HepG2 (cell line): Measurements from ENCODE around the gene MIR17HG. TPM values are rescaled to one million over a fixed set of nuclear protein-coding genes. Genes with fewer than 3 reads are reported as not detected.
A peak's percentile ranks its signal among the peaks of the same experiment; 100 is the strongest.

Experiments
- ATAC-seq: fragments of 200-7000 bp; cut with Tn5 transposase; 3 replicates; pipeline ENCODE4 v1.9.1; 2020; ENCODE audit warnings: mild to moderate bottlenecking, moderate library complexity
- Bru-seq: library from RNA; stranded (reverse); fragments of 400-500 nt; gene quantifications from one replicate; lab custom pipeline; 2021; lab: Mats Ljungman, UMichigan
- BruChase-seq, 2 experiments: library from RNA; stranded (reverse); fragments of 400-500 nt; gene quantifications; one replicate each; lab custom pipeline; 2021; lab: Mats Ljungman, UMichigan
- BruUV-seq: library from RNA; stranded (reverse); fragments of 400-500 nt; replicated peaks from 2 replicates; lab custom pipeline; 2021; lab: Mats Ljungman, UMichigan
- CTCF ChIA-PET: fragments of 300-600 bp; formaldehyde crosslinking; extraction: SDS; loops from one replicate; lab custom pipeline; 2021; ENCODE audit warnings: low total read pairs, inconsistent platforms, low intra/inter-chr PET ratio; lab: Yijun Ruan, JAX
- POLR2A ChIA-PET: fragments of 350-600 bp; sonication (Branson Sonifier 250); formaldehyde crosslinking; loops from one replicate; lab custom pipeline; 2020; ENCODE audit warnings: antibody characterized with exemption, inconsistent platforms; lab: Yijun Ruan, JAX
- DNase-seq: peaks from one replicate; pipeline ENCODE4 v3.0.0-alpha.2; 2015; ENCODE audit warnings: low spot score
- FAIRE-seq: peaks from 3 replicates; lab custom pipeline; 2011; peaks lifted over from hg19 to GRCh38; lab: Jason Lieb, UNC
- H2AFZ ChIP-seq: one replicate; pipeline ENCODE4 v1.6.1; 2011; ENCODE audit warnings: low read length, inconsistent platforms
- H3K27ac ChIP-seq: fragments of 300-600 bp; 3 replicates; pipeline ENCODE4 v1.8.0; 2011; ENCODE audit warnings: mixed run types, mild to moderate bottlenecking, mixed read lengths, low read length, inconsistent platforms; ENCODE audit not compliant: insufficient read depth; ENCODE audit errors: extremely low read length
- H3K27me3 ChIP-seq, 2 experiments: fragments of 200-600 bp in 1 of 2; 2 replicates in 1 of 2; 3 replicates in 1 of 2; pipeline versions ENCODE4 v1.6.0 to v1.8.0; 2011; ENCODE audit warnings: low read length in 2 of 2, mild to moderate bottlenecking in 2 of 2, moderate library complexity in 2 of 2, inconsistent platforms in 1 of 2; ENCODE audit not compliant: insufficient read depth in 2 of 2, control insufficient read depth in 1 of 2
- H3K36me3 ChIP-seq, 2 experiments: fragments of 200-600 bp in 1 of 2; replicated peaks in 1 of 2; 2 replicates in 1 of 2; 3 replicates in 1 of 2; pipeline versions ENCODE4 v1.5.1 to v1.8.0; 2011; ENCODE audit warnings: low read length in 2 of 2, inconsistent platforms in 1 of 2; ENCODE audit not compliant: insufficient read depth in 2 of 2, control insufficient read depth in 1 of 2
- H3K4me1 ChIP-seq: 2 replicates; pipeline ENCODE4 v1.5.1; 2012; ENCODE audit warnings: low read length, inconsistent platforms; ENCODE audit not compliant: insufficient read depth
- H3K4me2 ChIP-seq: 2 replicates; pipeline ENCODE4 v1.6.0; 2011; ENCODE audit warnings: low read depth, low read length, inconsistent platforms
- H3K4me3 ChIP-seq, 3 experiments: fragments of 200-600 bp in 1 of 3; sonication (generic), shearing (Covaris generic) in 1 of 3; replicated peaks in 1 of 3; 2 replicates each; pipeline ENCODE4 v1.5.1; 2011 to 2016; ENCODE audit warnings: low read length in 3 of 3, inconsistent platforms in 2 of 3, low read depth in 2 of 3, mild to moderate bottlenecking in 2 of 3, control low read depth in 1 of 3, mixed read lengths in 1 of 3; ENCODE audit not compliant: insufficient read depth in 1 of 3
- H3K79me2 ChIP-seq: one replicate; pipeline ENCODE4 v1.6.1; 2011; ENCODE audit warnings: low read length, inconsistent platforms; ENCODE audit not compliant: insufficient read depth
- H3K9ac ChIP-seq: 2 replicates; pipeline ENCODE4 v1.6.0; 2011; ENCODE audit warnings: mild to moderate bottlenecking, low read depth, low read length, inconsistent platforms; ENCODE audit not compliant: insufficient read depth
- H3K9me3 ChIP-seq: 2 replicates; pipeline ENCODE4 v1.5.1; 2012; ENCODE audit warnings: mild to moderate bottlenecking, low read length
- H4K20me1 ChIP-seq: 2 replicates; pipeline ENCODE4 v1.6.0; 2011; ENCODE audit warnings: inconsistent platforms, mild to moderate bottlenecking, low read length, moderate library complexity; ENCODE audit not compliant: insufficient read depth
- KDM5B ChIP-seq: sonication (generic); formaldehyde crosslinking; IDR thresholded peaks from 2 replicates; pipeline ENCODE4 v1.4.0; 2020; ENCODE audit warnings: missing genetic modification reagents, mild to moderate bottlenecking, borderline replicate concordance
- KLF9 ChIP-seq: IDR thresholded peaks from 2 replicates; pipeline ENCODE4 v1.6.1; 2016; ENCODE audit warnings: low read depth
- MAZ ChIP-seq, 2 experiments: sonication (generic) in 1 of 2; formaldehyde crosslinking in 1 of 2; IDR thresholded peaks; 2 replicates each; pipeline versions ENCODE4 v1.5.0 to v1.6.1; 2012 to 2020; ENCODE audit warnings: low read depth in 2 of 2, mild to moderate bottlenecking in 2 of 2, borderline replicate concordance in 1 of 2, improper control_type of control experiment in 1 of 2, low read length in 1 of 2, missing genetic modification reagents in 1 of 2, moderate library complexity in 1 of 2
- SP4 ChIP-seq: sonication (generic); formaldehyde crosslinking; IDR thresholded peaks from 2 replicates; pipeline ENCODE4 v1.8.1; 2023; ENCODE audit warnings: mild to moderate bottlenecking, missing genetic modification reagents
- TAF1 ChIP-seq: sonication (generic); formaldehyde crosslinking; IDR thresholded peaks from 2 replicates; pipeline ENCODE4 v1.4.0; 2020; ENCODE audit warnings: missing genetic modification reagents
- TSC22D2 ChIP-seq: sonication (generic); formaldehyde crosslinking; IDR thresholded peaks from 2 replicates; pipeline ENCODE4 v1.5.1; 2020; ENCODE audit warnings: missing genetic modification reagents, mild to moderate bottlenecking, borderline replicate concordance
- U2AF1 ChIP-seq: fragments of 200-400 bp; formaldehyde crosslinking; optimal IDR thresholded peaks from 2 replicates; pipeline ENCODE3; 2017; ENCODE audit warnings: mild to moderate bottlenecking, low read depth, low read length
- ZMYM3 ChIP-seq: sonication (generic); formaldehyde crosslinking; IDR thresholded peaks from 2 replicates; pipeline ENCODE4 v1.5.1; 2020; ENCODE audit warnings: mild to moderate bottlenecking, missing genetic modification reagents
- ZNF138 ChIP-seq: sonication (generic); formaldehyde crosslinking; IDR thresholded peaks from 2 replicates; pipeline ENCODE4 v1.5.0; 2020; ENCODE audit warnings: mild to moderate bottlenecking, low read depth, missing genetic modification reagents
- ZNF792 ChIP-seq: IDR thresholded peaks from 2 replicates; pipeline ENCODE4 v1.6.1; 2016
- ZSCAN21 ChIP-seq: sonication (generic); formaldehyde crosslinking; IDR thresholded peaks from 2 replicates; pipeline ENCODE4 v1.8.0; 2022; ENCODE audit warnings: mild to moderate bottlenecking, missing genetic modification reagents, moderate library complexity, borderline replicate concordance
- WGBS: methylation state at CpG from one replicate; pipeline ENCODE4 v1.1.6; 2017; ENCODE audit warnings: low lambda C conversion rate; 5-methylcytosine and 5-hydroxymethylcytosine counted together
- in situ Hi-C: cut with HindIII; loops from 2 replicates; pipeline ENCODE4 v1.10.0; 2017; ENCODE audit warnings: low pct_unique_long_range_greater_than_20kb; ENCODE audit not compliant: extremely low pct_ligation_motif_present
- intact Hi-C: fragments of 100-400 bp; cut with micrococcal nuclease; formaldehyde crosslinking; loops from one replicate; pipeline ENCODE4 v1.10.0; 2022; ENCODE audit not compliant: unreplicated experiment
- long read RNA-seq, 2 experiments: library from RNA in 1 of 2; library from polyadenylated mRNA in 1 of 2; stranded (forward) in 1 of 2; unstranded in 1 of 2; transcript quantifications; one replicate each; pipeline ENCODE4 v2.0.0, GENCODE V29; 2019 to 2022
- polyA minus RNA-seq, 3 experiments: library from RNA; depleted of rRNA, polyadenylated mRNA; stranded (reverse); fragments of >200 nt; gene quantifications; 2 replicates each; pipeline ENCODE4 v1.2.3, GENCODE V29; 2011; ENCODE audit warnings: low replicate concordance in 1 of 3
- polyA plus RNA-seq, 8 experiments: library from polyadenylated mRNA; depleted of rRNA in 3 of 8; stranded (reverse) in 7 of 8; unstranded in 1 of 8; fragments of >200 nt; fragmentation: Illumina TruSeq in 4 of 8; extraction: Trizol in 4 of 8; gene quantifications; 2 replicates each; pipeline versions ENCODE4 v1.2.1 to v1.2.3, GENCODE V29; 2011 to 2016; ENCODE audit warnings: low read depth in 4 of 8, missing spikeins in 1 of 8, mixed read lengths in 1 of 8; ENCODE audit not compliant: insufficient read depth in 1 of 8
- total RNA-seq, 5 experiments: library from RNA; depleted of rRNA; stranded (reverse); fragments of >200 nt; fragmentation: Illumina TruSeq; extraction: Trizol; gene quantifications; 2 replicates each; pipeline ENCODE4 v1.2.3, GENCODE V29; 2016; ENCODE audit warnings: low read depth in 1 of 5
- TF ChIP-seq, protein P1 (sequence below): IDR thresholded peaks from 2 replicates; pipeline ENCODE4 v1.6.1; 2012; ENCODE audit warnings: low read depth, low read length, improper control_type of control experiment
- TF ChIP-seq, protein P2 (sequence below), 2 experiments: fragments of 450-650 bp in 1 of 2; sonication (generic) in 1 of 2; formaldehyde crosslinking; IDR thresholded peaks; 2 replicates each; pipeline versions ENCODE4 v1.5.0 to v1.8.0; 2020 to 2022; ENCODE audit warnings: mild to moderate bottlenecking in 1 of 2, missing genetic modification reagents in 1 of 2
- TF ChIP-seq, protein P3 (sequence below): IDR thresholded peaks from 2 replicates; pipeline ENCODE4 v1.6.1; 2016; ENCODE audit warnings: missing genetic modification reagents, missing compliant biosample characterization

MIR17HG gene
- 0.73 and 12.3 TPM in 2 replicates for total RNA-seq (2016; rRNA removed; fragmentation: Illumina TruSeq; extraction: Trizol)
- 1.0 and 1.1 TPM in 2 replicates for total RNA-seq (2016; cell fraction: cytosol; rRNA removed; fragmentation: Illumina TruSeq; extraction: Trizol; ENCODE audit: low read depth)
- 0.51 and 10.4 TPM in 2 replicates for total RNA-seq (2016; cell fraction: insoluble cytoplasmic fraction; rRNA removed; fragmentation: Illumina TruSeq; extraction: Trizol)
- 1.2 TPM in 2 replicates for total RNA-seq (2016; cell fraction: membrane; rRNA removed; fragmentation: Illumina TruSeq; extraction: Trizol)
- 55.1 and 55.2 TPM in 2 replicates for total RNA-seq (2016; cell fraction: nucleus; rRNA removed; fragmentation: Illumina TruSeq; extraction: Trizol)
- polyA plus RNA-seq (2011; rRNA removed): 2.0 and 2.5 TPM in 2 replicates
- 0.23 and 0.53 TPM in 2 replicates for polyA plus RNA-seq (2011; cell fraction: cytosol; rRNA removed)
- 3.3 and 5.4 TPM in 2 replicates for polyA plus RNA-seq (2011; cell fraction: nucleus; rRNA removed)
- polyA plus RNA-seq (2012): 2.2 and 3.0 TPM in 2 replicates
- 0.89 and 1.3 TPM in 2 replicates for polyA plus RNA-seq (2016; cell fraction: cytosol; fragmentation: Illumina TruSeq; extraction: Trizol; ENCODE audit: low read depth)
- polyA plus RNA-seq (2016; cell fraction: insoluble cytoplasmic fraction; fragmentation: Illumina TruSeq; extraction: Trizol; ENCODE audit: low read depth): 0.40 and 0.74 TPM in 2 replicates
- 1.1 and 1.3 TPM in 2 replicates for polyA plus RNA-seq (2016; cell fraction: membrane; fragmentation: Illumina TruSeq; extraction: Trizol; ENCODE audit: low read depth)
- 8.4 and 8.8 TPM in 2 replicates for polyA plus RNA-seq (2016; cell fraction: nucleus; fragmentation: Illumina TruSeq; extraction: Trizol; ENCODE audit: insufficient read depth, low read depth)
- 8.9 and 26.4 TPM in 2 replicates for polyA minus RNA-seq (2011; rRNA and poly(A)+ RNA removed; ENCODE audit: low replicate concordance)
- polyA minus RNA-seq (2011; cell fraction: cytosol; rRNA and poly(A)+ RNA removed): 0.59 and 1.4 TPM in 2 replicates
- polyA minus RNA-seq (2011; cell fraction: nucleus; rRNA and poly(A)+ RNA removed): 159 and 193 TPM in 2 replicates
- Bru-seq, nascent RNA: percentile 99 among the genes with signal in this experiment
- BruChase-seq, experiment 1, labeled RNA remaining after a 6-hour chase: percentile 62 among the genes with signal in this experiment
- BruChase-seq, experiment 2, labeled RNA remaining after a 2-hour chase: percentile 65 among the genes with signal in this experiment
- long read RNA-seq, experiment 1: 0 reads
- long read RNA-seq, experiment 2: 0 reads

DNA sequence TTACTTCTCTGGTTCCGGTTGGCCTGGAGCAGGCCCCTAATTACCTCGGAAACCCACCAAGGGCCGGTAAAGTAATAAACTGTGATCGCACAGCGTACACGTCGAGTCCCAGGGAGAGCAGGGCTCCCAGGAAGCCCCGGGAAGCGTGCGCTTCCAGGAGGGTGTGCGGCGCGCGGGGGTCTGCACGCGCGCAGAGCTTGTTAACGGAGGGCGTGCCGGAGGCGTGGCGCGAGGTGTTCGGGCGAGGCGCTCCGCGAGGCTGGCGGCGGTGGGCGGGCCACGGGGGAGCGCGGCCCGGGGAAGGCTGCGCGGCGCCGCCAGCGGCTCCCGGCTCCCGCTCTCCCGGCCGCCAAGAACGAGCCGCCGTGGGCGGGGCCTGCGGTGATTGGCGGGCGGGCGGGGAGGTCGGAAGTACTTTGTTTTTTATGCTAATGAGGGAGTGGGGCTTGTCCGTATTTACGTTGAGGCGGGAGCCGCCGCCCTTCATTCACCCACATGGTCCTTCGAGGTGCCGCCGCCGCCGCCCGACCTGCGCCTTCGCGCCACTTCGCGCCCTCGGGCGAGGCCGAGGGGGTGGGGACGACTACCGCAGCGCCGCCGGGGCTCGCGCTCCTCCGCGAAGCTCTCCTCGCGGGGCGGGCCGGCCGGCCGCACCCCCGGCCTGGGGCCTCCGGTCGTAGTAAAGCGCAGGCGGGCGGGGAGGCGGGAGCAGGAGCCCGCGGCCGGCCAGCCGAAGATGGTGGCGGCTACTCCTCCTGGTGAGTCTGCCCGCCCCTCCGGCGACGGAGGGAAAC is at the start of gene MIR17HG:
Gene MIR17HG, plus strand, starts transcription at position 486 of the 794 bp plus-strand sequence.
- Histone ChIP-seq H3K27ac (peak within 1 kb of the TSS; percentile 89), H2AFZ (peak within 1 kb of the TSS; percentile 84), H3K4me2 (peak within 1 kb of the TSS; percentile 68), H4K20me1 (peaks cover 35% of the 10 kb centered on the region), H3K36me3 (peaks cover 4 to 30% of the 10 kb centered on the region in 2 experiments; a peak in 4 of 5 replicates), H3K27me3 (peaks cover 0 to 16% of the 10 kb centered on the region in 2 experiments; a peak in 4 of 5 replicates), H3K4me3 (peak within 1 kb of the TSS; percentile 78 to 88 (median 82)), H3K9me3 (no peaks in the 10 kb centered on the region), H3K79me2 (peaks cover 39% of the 10 kb centered on the region), H3K9ac (peak within 1 kb of the TSS; percentile 95), H3K4me1 (peaks cover 35% of the 10 kb centered on the region)
- FAIRE-seq (no peak), ATAC-seq (peak; percentile 87), DNase-seq (peak; percentile 84)
- ChIA-PET POLR2A (interaction anchor here (1.2 to 1.4 kb wide), 2 partner anchors 12 to 25 kb away, joined by 3 to 5 read pairs; no protein-coding TSS in a partner anchor), CTCF (no interaction called here)
- 2% methylated on average over 10 of the region's 103 CpGs for WGBS
- intact Hi-C loops (no loop called here), in situ Hi-C loops (no loop called here)
- no TSS peak for BruUV-seq
- TF ChIP-seq, protein P1, sequence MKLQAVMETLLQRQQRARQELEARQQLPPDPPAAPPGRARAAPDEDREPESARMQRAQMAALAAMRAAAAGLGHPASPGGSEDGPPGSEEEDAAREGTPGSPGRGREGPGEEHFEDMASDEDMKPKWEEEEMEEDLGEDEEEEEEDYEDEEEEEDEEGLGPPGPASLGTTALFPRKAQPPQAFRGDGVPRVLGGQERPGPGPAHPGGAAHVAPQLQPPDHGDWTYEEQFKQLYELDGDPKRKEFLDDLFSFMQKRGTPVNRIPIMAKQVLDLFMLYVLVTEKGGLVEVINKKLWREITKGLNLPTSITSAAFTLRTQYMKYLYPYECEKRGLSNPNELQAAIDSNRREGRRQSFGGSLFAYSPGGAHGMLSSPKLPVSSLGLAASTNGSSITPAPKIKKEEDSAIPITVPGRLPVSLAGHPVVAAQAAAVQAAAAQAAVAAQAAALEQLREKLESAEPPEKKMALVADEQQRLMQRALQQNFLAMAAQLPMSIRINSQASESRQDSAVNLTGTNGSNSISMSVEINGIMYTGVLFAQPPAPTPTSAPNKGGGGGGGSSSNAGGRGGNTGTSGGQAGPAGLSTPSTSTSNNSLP: no peak
- TF ChIP-seq KLF9 (no peak), KDM5B (CRISPR knock-in tag) (peak; percentile 86), TAF1 (CRISPR knock-in tag) (peak; percentile 78), ZNF792 (CRISPR knock-in tag) (peak; percentile 13; the same call in 1 of the 2 replicates), MAZ (IDR thresholded peaks at IDR 0.05; ENCODE audit: borderline replicate concordance, low read depth, low read length) (no peak), MAZ (CRISPR knock-in tag; IDR thresholded peaks at IDR 0.05; ENCODE audit: low read depth) (peak; percentile 72; the same call in 1 of the 2 replicates), ZSCAN21 (peak; percentile 75; the same call in 1 of the 2 replicates), TSC22D2 (CRISPR knock-in tag) (peak; percentile 41; the same call in 1 of the 2 replicates), U2AF1 (peak; percentile 61), SP4 (peak; percentile 75), ZMYM3 (CRISPR knock-in tag) (no peak), ZNF138 (no peak)
- TF ChIP-seq, protein P2, sequence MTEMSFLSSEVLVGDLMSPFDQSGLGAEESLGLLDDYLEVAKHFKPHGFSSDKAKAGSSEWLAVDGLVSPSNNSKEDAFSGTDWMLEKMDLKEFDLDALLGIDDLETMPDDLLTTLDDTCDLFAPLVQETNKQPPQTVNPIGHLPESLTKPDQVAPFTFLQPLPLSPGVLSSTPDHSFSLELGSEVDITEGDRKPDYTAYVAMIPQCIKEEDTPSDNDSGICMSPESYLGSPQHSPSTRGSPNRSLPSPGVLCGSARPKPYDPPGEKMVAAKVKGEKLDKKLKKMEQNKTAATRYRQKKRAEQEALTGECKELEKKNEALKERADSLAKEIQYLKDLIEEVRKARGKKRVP (CRISPR knock-in tag; IDR thresholded peaks at IDR 0.05): peak in 1 of 2 experiments; percentile 53; a peak in 1 of 4 replicates
- TF ChIP-seq, protein P3, sequence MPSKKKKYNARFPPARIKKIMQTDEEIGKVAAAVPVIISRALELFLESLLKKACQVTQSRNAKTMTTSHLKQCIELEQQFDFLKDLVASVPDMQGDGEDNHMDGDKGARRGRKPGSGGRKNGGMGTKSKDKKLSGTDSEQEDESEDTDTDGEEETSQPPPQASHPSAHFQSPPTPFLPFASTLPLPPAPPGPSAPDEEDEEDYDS (CRISPR knock-in tag): peak; percentile 97
